Type B pancreatic cell (in vitro differentiated cells): ENCODE results near the gene COX7A1. TPM values are rescaled to one million over a fixed set of nuclear protein-coding genes. Genes with fewer than 3 reads are reported as not detected.

Experiments used
- DNase-seq: peaks from one replicate; pipeline ENCODE4 v3.0.0; 2021; ENCODE audit warnings: mixed read lengths; ENCODE audit not compliant: unreplicated experiment; ENCODE audit errors: extremely low spot score
- H3K27ac Mint-ChIP-seq: 2 replicates; pipeline ENCODE4 v1.8.0; 2021; ENCODE audit warnings: mild to moderate bottlenecking, mixed read lengths
- H3K27me3 Mint-ChIP-seq: 2 replicates; pipeline ENCODE4 v1.8.0; 2021; ENCODE audit warnings: mixed read lengths
- H3K36me3 Mint-ChIP-seq: 2 replicates; pipeline ENCODE4 v1.8.0; 2021; ENCODE audit warnings: mixed read lengths
- H3K4me1 Mint-ChIP-seq: one replicate; pipeline ENCODE4 v1.8.0; 2021; ENCODE audit warnings: mixed read lengths; ENCODE audit not compliant: unreplicated experiment
- H3K4me3 Mint-ChIP-seq: 2 replicates; pipeline ENCODE4 v1.8.0; 2021; ENCODE audit warnings: mild to moderate bottlenecking, mixed read lengths
- H3K9me3 Mint-ChIP-seq: 2 replicates; pipeline ENCODE4 v1.8.0; 2021; ENCODE audit warnings: mixed read lengths
- total RNA-seq: library from RNA; stranded (reverse); gene quantifications from 2 replicates; pipeline ENCODE4 v1.2.1, GENCODE V29; 2021; ENCODE audit warnings: low replicate concordance
- TF ChIP-seq, protein P1 (sequence below): fragments of 200-600 bp; sonication (generic); conservative IDR thresholded peaks from 2 replicates; pipeline ENCODE4 v1.5.0; 2021; ENCODE audit warnings: antibody characterized with exemption, mild to moderate bottlenecking

Gene COX7A1
- total RNA-seq, 1 donor from 2014 or later, result not detected

- TF ChIP-seq, protein P1, sequence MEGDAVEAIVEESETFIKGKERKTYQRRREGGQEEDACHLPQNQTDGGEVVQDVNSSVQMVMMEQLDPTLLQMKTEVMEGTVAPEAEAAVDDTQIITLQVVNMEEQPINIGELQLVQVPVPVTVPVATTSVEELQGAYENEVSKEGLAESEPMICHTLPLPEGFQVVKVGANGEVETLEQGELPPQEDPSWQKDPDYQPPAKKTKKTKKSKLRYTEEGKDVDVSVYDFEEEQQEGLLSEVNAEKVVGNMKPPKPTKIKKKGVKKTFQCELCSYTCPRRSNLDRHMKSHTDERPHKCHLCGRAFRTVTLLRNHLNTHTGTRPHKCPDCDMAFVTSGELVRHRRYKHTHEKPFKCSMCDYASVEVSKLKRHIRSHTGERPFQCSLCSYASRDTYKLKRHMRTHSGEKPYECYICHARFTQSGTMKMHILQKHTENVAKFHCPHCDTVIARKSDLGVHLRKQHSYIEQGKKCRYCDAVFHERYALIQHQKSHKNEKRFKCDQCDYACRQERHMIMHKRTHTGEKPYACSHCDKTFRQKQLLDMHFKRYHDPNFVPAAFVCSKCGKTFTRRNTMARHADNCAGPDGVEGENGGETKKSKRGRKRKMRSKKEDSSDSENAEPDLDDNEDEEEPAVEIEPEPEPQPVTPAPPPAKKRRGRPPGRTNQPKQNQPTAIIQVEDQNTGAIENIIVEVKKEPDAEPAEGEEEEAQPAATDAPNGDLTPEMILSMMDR, result no peak
- Mint-ChIP-seq H3K9me3 (no peaks in the 10 kb centered on the region), H3K4me1 (peaks cover 17% of the 10 kb centered on the region), H3K36me3 (peaks cover 9% of the 10 kb centered on the region), H3K4me3 (peak overlapping the region; percentile 80), H3K27me3 (peaks cover 3% of the 10 kb centered on the region), H3K27ac (no peak overlapping the region)
- DNase-seq, result no peak
Observed at GRCh38 chr19:36112678-36113077, 39.6 kb downstream of the COX7A1 start.

GRCh38 chr19:36111200-36111539 is 41.1 kb downstream of the COX7A1 start:
- Mint-ChIP-seq H3K4me3 (no peak overlapping the region), H3K4me1 (peaks cover 11% of the 10 kb centered on the region), H3K36me3 (peaks cover 9% of the 10 kb centered on the region), H3K27me3 (peaks cover 3% of the 10 kb centered on the region), H3K9me3 (no peaks in the 10 kb centered on the region), H3K27ac (no peak overlapping the region)
- no peak for DNase-seq
- TF ChIP-seq, protein P1, result no peak

DNA sequence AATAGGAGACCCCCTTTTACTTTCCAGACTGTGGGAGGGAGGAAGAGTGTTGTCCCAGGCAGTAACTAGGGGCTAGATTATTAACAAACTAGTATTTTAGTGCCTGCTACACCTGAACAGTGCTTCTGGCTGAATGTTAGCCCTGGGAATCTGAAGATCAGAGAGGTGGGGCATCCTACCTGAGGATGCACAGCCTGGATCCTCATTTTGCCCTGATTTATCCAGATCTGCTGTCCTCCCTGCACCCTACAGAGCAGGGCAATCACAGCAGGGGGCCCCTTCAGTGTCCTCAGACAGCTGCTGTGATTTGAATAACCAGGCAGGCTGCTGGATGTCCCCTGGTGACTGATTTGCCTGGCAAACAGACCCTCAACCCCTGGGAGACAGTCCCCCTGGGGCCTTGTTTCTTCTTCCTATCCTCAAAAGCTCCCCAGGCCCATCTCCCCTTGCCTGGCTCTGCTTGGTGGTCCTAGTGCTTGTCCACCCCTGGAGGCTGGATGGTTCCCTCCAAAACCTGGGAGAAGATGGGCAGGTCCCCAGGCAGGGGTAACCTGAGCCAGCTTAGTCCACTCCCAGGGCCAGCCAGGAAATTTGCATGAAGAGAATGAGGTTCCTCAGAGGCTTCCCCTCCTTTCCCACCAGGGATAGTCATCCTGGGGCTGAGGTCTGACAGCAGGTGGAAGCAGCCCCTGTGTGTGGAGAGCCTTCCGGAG is 41.6 kb downstream of the COX7A1 start, which contains the start of gene OVOL3:
TSS of gene OVOL3 (plus strand) at position 657 of the 713 bp plus-strand sequence. CDS start 60 bp downstream, outside the sequence.
- Mint-ChIP-seq H3K4me3 (peak within 1 kb of the TSS; percentile 29), H3K27me3 (peaks cover 3% of the 10 kb centered on the region), H3K4me1 (peaks cover 9% of the 10 kb centered on the region), H3K27ac (peak within 1 kb of the TSS; percentile 16), H3K36me3 (peaks cover 9% of the 10 kb centered on the region), H3K9me3 (no peaks in the 10 kb centered on the region)
- no peak for DNase-seq
- TF ChIP-seq, protein P1, result no peak

- Mint-ChIP-seq H3K4me3 (no peak overlapping the region), H3K9me3 (no peaks in the 10 kb centered on the region), H3K36me3 (peaks cover 4% of the 10 kb centered on the region), H3K4me1 (peaks cover 2% of the 10 kb centered on the region), H3K27ac (no peak overlapping the region), H3K27me3 (no peaks in the 10 kb centered on the region)
- TF ChIP-seq, protein P1, result no peak
- no peak for DNase-seq
Observed at GRCh38 chr19:36108684-36109083, 43.6 kb downstream of the COX7A1 start.

DNA sequence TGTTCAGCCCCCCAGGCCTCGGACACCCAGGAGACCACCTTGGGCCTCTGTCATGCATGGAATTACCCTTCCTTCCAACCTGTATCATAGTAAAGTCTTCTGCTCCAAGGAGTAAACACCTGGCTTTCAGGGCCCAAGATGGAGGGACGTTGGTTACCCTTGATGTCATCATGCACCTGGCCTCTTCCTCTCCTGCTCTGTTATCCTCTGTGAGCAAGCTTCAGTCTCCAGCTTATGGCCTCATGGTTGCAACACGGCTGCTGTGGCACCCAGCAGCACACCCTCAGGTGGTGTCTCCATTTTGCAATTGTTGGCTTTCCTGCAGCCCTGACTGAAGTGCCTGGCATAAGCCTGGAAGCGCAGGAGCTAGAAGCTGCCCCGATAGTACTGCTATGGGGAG is 45.3 kb downstream of the COX7A1 start:
- Mint-ChIP-seq H3K27me3 (no peaks in the 10 kb centered on the region), H3K27ac (no peak overlapping the region), H3K4me3 (no peak overlapping the region), H3K9me3 (no peaks in the 10 kb centered on the region), H3K36me3 (no peaks in the 10 kb centered on the region), H3K4me1 (no peaks in the 10 kb centered on the region)
- TF ChIP-seq, protein P1, result no peak
- DNase-seq, result no peak
